Neural progenitor cell (in vitro differentiated cells): ENCODE measurements around the gene KLHL3.

ENCODE experiments used
- CTCF ChIP-seq: fragments of 200-600 bp; sonication (generic); IDR thresholded peaks from 2 replicates; pipeline ENCODE4 v1.5.1; 2017; ENCODE audit warnings: antibody characterized with exemption, mild to moderate bottlenecking
- EZH2 ChIP-seq: fragments of 200-600 bp; sonication (generic); IDR thresholded peaks from 2 replicates; pipeline ENCODE4 v1.6.1; 2017; ENCODE audit warnings: antibody characterized with exemption, mild to moderate bottlenecking, moderate library complexity

- no peak for TF ChIP-seq CTCF
- no peak for TF ChIP-seq EZH2
These were observed 105.5 kb downstream of the KLHL3 start for GRCh38 chr5:137630216-137630971.
